ENCODE results near the gene HPGD.
"Not testable (repeated sequence)": the region's sequence is repeated elsewhere in the genome, so short reads cannot be mapped to it uniquely, and the experiment has no call there.

HPGD gene

GRCh38 chr4:174524242-174524641 is 2.0 kb upstream of the HPGD start:
- no peak for DNase-seq

- DNase-seq: no peak
Measured at GRCh38 chr4:174523025-174523693, 871 bp upstream of the HPGD start.

- peak; percentile 7 for DNase-seq
Measured at GRCh38 chr4:174521800-174522182, 497 bp downstream of the HPGD start.

- no peak for DNase-seq
Measured at GRCh38 chr4:174520660-174521059, 1.6 kb downstream of the HPGD start.

GRCh38 chr4:174517502-174518445 is 4.5 kb downstream of the HPGD start:
- no peak for DNase-seq

GRCh38 chr4:174516794-174517193 is 5.5 kb downstream of the HPGD start:
- no peak for DNase-seq

GRCh38 chr4:174516345-174516744 is 5.9 kb downstream of the HPGD start:
- DNase-seq: no peak

GRCh38 chr4:174512745-174513144 is 9.5 kb downstream of the HPGD start:
- DNase-seq: no peak

- DNase-seq: no peak
Measured at GRCh38 chr4:174505892-174506291, 16.4 kb downstream of the HPGD start.

GRCh38 chr4:174505007-174505406 is 17.3 kb downstream of the HPGD start:
- no peak for DNase-seq

GRCh38 chr4:174503079-174503715 is 19.1 kb downstream of the HPGD start:
- no peak for DNase-seq

GRCh38 chr4:174496631-174497432 is 25.5 kb downstream of the HPGD start:
- DNase-seq: no peak

GRCh38 chr4:174495626-174496025 is 26.7 kb downstream of the HPGD start:
- DNase-seq: no peak

GRCh38 chr4:174494726-174495125 is 27.6 kb downstream of the HPGD start:
- no peak for DNase-seq

GRCh38 chr4:174494146-174494545 is 28.1 kb downstream of the HPGD start:
- DNase-seq: no peak

- no peak for DNase-seq
Measured at GRCh38 chr4:174490451-174490961, 31.8 kb downstream of the HPGD start.

GRCh38 chr4:174488368-174488767 is 33.9 kb downstream of the HPGD start:
- not testable (repeated sequence) for DNase-seq

- DNase-seq: no peak
Measured at GRCh38 chr4:174485025-174485424, 37.3 kb downstream of the HPGD start.

- DNase-seq: no peak
Measured at GRCh38 chr4:174483792-174484191, 38.5 kb downstream of the HPGD start.

GRCh38 chr4:174479140-174479539 is 43.1 kb downstream of the HPGD start:
- no peak for DNase-seq

- no peak for DNase-seq
Measured at GRCh38 chr4:174475528-174475927, 46.8 kb downstream of the HPGD start.

- DNase-seq: no peak
Measured at GRCh38 chr4:174474457-174475075, 47.7 kb downstream of the HPGD start.
